22Rv1 (cell line): Measurements from ENCODE around the gene TRPC4AP.

ENCODE experiments used
- ZFX ChIP-seq: fragments of 450-650 bp; IDR thresholded peaks from 2 replicates; pipeline ENCODE4 v1.6.1; 2017; ENCODE audit warnings: antibody characterized with exemption, borderline replicate concordance
- TF ChIP-seq, protein P1 (sequence below): fragments of 450-650 bp; IDR thresholded peaks from 2 replicates; pipeline ENCODE4 v1.5.1; 2017; ENCODE audit warnings: mild to moderate bottlenecking

DNA sequence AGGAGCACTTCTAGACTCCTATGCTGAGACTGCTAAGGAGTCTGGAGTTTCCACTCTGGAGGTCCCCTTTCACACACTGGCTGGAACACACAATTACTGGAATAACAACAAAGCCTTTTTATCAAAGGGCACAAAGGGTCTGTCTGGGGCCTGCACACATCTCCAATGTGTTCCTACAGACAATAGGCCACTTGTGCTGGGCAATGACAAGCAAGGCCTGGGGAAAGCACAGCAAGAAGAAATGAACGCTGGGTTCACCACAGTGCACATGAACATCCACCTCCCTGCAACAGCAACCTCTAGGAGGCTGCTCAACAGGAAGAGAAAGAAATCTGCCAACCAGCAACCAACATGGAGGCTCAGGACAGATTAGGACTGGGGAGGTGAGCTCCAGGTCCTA is 43.9 kb downstream of the TRPC4AP start:
- TF ChIP-seq, protein P1, sequence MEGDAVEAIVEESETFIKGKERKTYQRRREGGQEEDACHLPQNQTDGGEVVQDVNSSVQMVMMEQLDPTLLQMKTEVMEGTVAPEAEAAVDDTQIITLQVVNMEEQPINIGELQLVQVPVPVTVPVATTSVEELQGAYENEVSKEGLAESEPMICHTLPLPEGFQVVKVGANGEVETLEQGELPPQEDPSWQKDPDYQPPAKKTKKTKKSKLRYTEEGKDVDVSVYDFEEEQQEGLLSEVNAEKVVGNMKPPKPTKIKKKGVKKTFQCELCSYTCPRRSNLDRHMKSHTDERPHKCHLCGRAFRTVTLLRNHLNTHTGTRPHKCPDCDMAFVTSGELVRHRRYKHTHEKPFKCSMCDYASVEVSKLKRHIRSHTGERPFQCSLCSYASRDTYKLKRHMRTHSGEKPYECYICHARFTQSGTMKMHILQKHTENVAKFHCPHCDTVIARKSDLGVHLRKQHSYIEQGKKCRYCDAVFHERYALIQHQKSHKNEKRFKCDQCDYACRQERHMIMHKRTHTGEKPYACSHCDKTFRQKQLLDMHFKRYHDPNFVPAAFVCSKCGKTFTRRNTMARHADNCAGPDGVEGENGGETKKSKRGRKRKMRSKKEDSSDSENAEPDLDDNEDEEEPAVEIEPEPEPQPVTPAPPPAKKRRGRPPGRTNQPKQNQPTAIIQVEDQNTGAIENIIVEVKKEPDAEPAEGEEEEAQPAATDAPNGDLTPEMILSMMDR = no peak
- no peak for TF ChIP-seq ZFX
